ENCODE results near the gene CERS3.
"Not testable (repeated sequence)": the region's sequence is repeated elsewhere in the genome, so short reads cannot be mapped to it uniquely, and the experiment has no call there.

CERS3 gene

DNA sequence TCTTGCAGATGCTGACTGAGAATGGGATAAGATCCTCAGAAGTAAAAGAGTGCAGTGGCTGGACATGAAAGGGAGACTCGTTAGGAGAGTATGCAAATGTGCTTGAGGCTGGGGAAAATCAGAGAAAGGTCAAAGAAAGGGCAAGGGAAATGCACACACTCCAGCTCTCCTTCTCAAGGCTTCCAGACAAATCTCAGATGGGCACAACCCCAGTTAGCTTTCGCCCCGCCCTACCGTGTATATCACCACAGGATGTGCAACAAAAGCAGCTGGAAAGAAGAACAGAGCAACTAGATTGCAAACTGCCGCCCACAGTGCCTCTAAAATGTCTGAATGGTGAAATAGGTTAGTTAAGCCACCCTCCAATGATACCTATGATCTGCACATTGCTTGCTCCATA is 63.9 kb downstream of the CERS3 start:
- peak; percentile 15 for DNase-seq (ENCODE audit: low spot score)

- DNase-seq (ENCODE audit: low spot score): no peak
These were observed 64.5 kb downstream of the CERS3 start for GRCh38 chr15:100464256-100464655.

DNA sequence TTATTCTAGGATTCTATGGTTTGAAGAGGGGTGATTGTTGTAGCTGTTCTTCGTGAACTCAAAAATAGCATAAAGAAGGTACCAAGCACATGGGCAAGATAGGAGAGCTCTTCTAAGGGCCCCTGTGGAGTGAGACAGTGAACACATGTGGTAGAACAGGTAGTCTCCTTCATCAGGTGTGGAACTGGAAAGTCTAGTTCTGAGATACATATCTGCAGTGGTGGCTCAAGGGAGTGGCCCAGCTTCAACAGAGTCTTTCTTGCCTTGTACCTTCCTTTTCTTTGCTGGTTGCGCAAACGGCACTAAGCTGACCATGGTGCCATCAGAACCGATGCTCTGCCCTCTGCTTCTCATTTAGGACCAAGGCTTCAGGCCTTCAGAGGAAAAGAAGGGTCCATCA is 65.2 kb downstream of the CERS3 start:
- DNase-seq (ENCODE audit: low spot score): no peak

GRCh38 chr15:100461049-100461448 is 67.7 kb downstream of the CERS3 start:
- no peak for DNase-seq (ENCODE audit: low spot score)

- no peak for DNase-seq (ENCODE audit: low spot score)
These were observed 71.5 kb downstream of the CERS3 start for GRCh38 chr15:100457201-100457600.

DNA sequence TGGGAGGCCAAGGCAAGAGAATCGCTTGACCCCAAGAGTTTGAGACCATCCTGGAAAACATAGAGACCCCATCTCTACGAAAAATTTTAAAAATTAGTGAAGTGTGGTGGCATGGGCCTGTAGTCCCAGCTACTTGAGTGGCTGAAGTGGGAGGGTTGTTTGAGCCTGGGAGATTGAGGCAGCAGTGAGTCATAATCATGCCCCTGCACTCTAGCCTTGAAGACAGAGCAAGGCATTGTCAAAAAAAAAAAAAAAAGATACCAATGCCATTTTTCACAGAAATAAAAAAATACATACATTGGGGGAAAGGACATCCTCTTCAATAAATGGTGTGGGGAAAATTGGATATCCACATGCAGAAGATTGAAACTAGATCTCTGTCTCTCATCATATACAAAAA is 74.6 kb downstream of the CERS3 start:
- DNase-seq (ENCODE audit: low spot score): peak; percentile 53

DNA sequence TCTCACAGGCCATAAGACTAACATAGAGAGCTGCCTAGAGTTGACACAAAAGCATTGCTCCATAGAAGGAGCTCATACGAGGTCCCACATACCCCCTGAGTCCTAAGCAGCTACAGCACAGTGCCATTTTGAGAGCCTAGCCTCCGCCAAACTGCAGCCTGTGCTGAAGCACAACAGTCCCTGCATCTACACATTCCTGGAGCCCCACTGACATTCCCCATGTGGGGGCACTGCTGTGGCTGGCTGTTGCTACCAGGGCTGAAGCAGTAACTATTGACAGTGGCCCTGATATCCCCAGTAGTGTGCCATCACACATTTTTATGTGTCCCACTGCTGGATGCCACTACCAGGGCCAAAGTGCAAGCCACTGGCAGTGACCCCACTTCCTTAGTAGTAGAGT is 80.3 kb downstream of the CERS3 start:
- DNase-seq (ENCODE audit: low spot score): no peak

DNA sequence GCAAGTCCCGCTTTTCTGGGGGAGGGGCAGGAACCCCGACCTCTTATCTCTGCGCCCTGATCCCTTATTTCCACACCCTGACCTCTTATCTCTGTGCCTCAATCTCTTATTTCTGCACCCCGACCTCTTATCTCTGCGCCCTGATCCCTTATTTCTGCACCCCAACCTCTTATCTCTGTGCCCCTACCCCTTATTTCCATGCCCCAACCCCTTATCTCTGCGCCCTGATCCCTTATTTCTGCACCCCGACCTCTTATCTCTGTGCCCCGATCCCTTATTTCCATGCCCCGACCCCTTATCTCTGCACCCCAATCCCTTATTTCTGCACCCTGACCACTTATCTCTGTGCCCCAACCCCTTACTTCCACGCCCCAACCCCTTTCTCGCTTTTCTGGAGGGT is 87.7 kb downstream of the CERS3 start:
- not testable (repeated sequence) for DNase-seq (ENCODE audit: low spot score)

- DNase-seq (ENCODE audit: low spot score): no peak
These were observed 89.2 kb downstream of the CERS3 start for GRCh38 chr15:100439514-100439913.

GRCh38 chr15:100438570-100438969 is 90.2 kb downstream of the CERS3 start:
- peak; percentile 66 for DNase-seq (ENCODE audit: low spot score)

DNA sequence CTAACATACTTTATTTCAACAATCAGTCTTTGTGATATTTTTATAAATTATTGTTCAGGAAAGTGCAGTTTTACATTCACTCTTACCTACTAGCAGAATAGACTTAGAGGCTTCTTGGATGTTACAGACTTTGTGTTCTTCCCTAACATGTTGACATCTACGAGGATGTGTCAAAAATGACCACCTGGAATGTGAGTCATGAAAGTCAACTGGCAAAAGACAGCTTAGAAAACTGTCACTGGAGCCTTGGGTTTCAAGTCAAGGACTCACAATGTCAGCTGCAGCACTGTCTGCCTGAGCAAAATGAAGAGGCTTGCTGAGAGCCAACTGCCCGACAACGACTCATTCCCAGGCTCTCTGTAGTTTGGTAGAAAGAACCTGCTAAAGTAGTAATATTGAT is 91.5 kb downstream of the CERS3 start:
- DNase-seq (ENCODE audit: low spot score): no peak

DNA sequence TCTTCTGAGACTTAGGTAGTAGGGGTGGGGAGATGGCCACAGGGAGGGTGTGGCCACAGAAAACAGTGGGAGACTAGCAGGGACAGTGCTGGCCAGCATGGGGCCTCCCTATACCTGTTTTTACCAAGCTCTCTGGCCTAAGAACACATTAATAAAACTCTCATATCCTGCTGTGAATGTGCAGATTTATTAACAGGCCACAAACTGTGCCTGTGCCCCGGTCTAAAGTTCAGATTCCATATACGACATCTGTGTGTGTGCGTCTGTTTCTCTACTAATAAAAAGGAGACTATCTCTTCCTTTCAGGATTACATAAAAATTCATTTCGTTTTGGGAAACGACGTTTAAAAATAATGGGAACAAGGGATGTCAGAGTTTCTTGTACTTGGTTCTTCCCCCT is 94.2 kb downstream of the CERS3 start:
- no peak for DNase-seq (ENCODE audit: low spot score)

- DNase-seq (ENCODE audit: low spot score): no peak
These were observed 94.7 kb downstream of the CERS3 start for GRCh38 chr15:100434038-100434437.

- peak; percentile 39 for DNase-seq (ENCODE audit: low spot score)
These were observed 95.4 kb downstream of the CERS3 start for GRCh38 chr15:100433304-100433703.

- DNase-seq (ENCODE audit: low spot score): peak; percentile 68
These were observed 98.3 kb downstream of the CERS3 start for GRCh38 chr15:100430411-100430810.

- DNase-seq (ENCODE audit: low spot score): no peak
These were observed 99.5 kb downstream of the CERS3 start for GRCh38 chr15:100429116-100429728.

- no peak for DNase-seq (ENCODE audit: low spot score)
These were observed 101.8 kb downstream of the CERS3 start for GRCh38 chr15:100426937-100427336.

GRCh38 chr15:100405179-100405578 is 123.6 kb downstream of the CERS3 start:
- DNase-seq (ENCODE audit: low spot score): no peak

- no peak for DNase-seq (ENCODE audit: low spot score)
These were observed 127.8 kb downstream of the CERS3 start for GRCh38 chr15:100400996-100401395.

DNA sequence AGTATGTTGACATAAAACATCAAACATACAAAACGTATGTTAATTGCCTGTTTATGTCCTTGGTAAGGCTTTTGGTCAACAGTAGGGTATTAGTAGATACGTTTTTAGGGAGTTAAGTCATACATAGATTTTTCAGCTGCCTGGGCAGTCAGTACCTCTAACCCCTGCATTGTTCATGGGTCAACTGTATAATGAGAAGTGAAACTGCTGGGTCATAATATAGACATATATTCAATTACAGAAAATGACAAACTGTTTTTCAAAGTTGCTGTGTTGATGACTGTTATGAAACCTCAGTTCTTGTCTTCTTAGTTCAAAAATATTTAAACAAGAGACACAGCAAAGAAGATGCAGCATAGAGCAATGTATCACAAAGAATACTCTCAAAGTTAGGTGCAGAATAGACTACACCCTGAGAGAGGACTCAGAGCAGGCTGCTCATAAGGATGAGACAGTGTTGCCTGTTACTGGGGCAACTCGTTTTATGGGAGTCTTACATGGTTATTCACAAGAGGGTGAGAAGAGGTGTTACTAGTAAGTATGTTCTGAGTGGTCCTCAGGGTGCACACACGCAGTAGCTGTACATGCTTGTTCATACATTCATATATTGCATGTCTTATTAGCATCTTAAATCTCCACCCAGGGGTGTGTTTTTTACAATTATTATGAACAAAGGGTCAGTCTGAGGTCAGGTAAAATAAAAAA is 133.9 kb downstream of the CERS3 start:
- no peak for DNase-seq (ENCODE audit: low spot score)

- no peak for DNase-seq (ENCODE audit: low spot score)
These were observed 135.7 kb downstream of the CERS3 start for GRCh38 chr15:100393008-100393407.

- DNase-seq (ENCODE audit: low spot score): no peak
These were observed 143.3 kb downstream of the CERS3 start for GRCh38 chr15:100385300-100386050.

DNA sequence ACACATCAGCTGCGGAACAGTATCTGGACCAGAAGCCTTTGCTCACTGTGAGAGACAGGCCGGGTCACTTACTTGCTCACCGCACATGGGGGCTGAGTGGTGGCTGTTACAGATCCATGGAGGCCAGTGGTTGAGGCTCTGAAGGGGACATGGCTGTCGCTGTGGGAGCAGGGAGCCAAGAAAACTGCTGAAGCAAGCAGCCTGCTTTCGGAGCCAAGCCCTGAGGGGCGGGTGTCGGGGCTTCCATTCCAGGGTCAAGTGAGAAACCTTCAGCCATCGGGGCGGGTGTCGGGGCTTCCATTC is 144.7 kb downstream of the CERS3 start:
- no peak for DNase-seq (ENCODE audit: low spot score)
